Upper lobe of left lung (tissue), 6 donors: ENCODE results near the gene UNKL. TPM values are rescaled to one million over a fixed set of nuclear protein-coding genes. Genes with fewer than 3 reads are reported as not detected.
"Not testable (repeated sequence)": the region's sequence is repeated elsewhere in the genome, so short reads cannot be mapped to it uniquely, and the experiment has no call there.

ENCODE experiments used
- ATAC-seq, 2 donors: fragments of 200-7000 bp; cut with Tn5 transposase; one replicate each; pipeline ENCODE4 v1.9.1; 2022; ENCODE audit warnings: mild to moderate bottlenecking in 2 of 2, moderate library complexity in 2 of 2; ENCODE audit not compliant: low FRiP score in 2 of 2
- DNase-seq, 2 donors: peaks; one replicate each; pipeline ENCODE4 v3.0.0-alpha.2; 2019 to 2020
- H3K27ac ChIP-seq, 4 donors: fragments of 200-600 bp; sonication (generic); one replicate each; pipeline ENCODE4 v1.5.1; 2016 to 2019
- H3K27me3 ChIP-seq, 4 donors: fragments of 200-600 bp; sonication (generic); one replicate each; pipeline ENCODE4 v1.5.1; 2017 to 2019
- H3K36me3 ChIP-seq, 4 donors: fragments of 200-600 bp; sonication (generic); one replicate each; pipeline ENCODE4 v1.5.1; 2016 to 2019
- H3K4me1 ChIP-seq, 4 donors: fragments of 200-600 bp; sonication (generic); one replicate each; pipeline ENCODE4 v1.5.1; 2018 to 2019
- H3K4me3 ChIP-seq, 4 donors: fragments of 200-600 bp; sonication (generic); one replicate each; pipeline ENCODE4 v1.5.1; 2017 to 2019; ENCODE audit warnings: mild to moderate bottlenecking in 2 of 4, moderate library complexity in 1 of 4
- H3K9me3 ChIP-seq, 4 donors: fragments of 200-600 bp; sonication (generic); one replicate each; pipeline ENCODE4 v1.5.1; 2018 to 2019
- CTCF ChIP-seq, 6 experiments: fragments of 450-650 bp in 4 of 6; fragments of 200-600 bp in 2 of 6; sonication (generic) in 2 of 6; IDR thresholded peaks; one replicate each; pipeline ENCODE4 v1.5.1; 2016 to 2019; ENCODE audit warnings: antibody characterized with exemption in 6 of 6
- EP300 ChIP-seq, 4 donors: sonication (generic); formaldehyde crosslinking; IDR thresholded peaks; one replicate each; pipeline ENCODE4 v1.5.1; 2017; ENCODE audit warnings: antibody characterized with exemption in 4 of 4, control low read depth in 2 of 4
- POLR2A ChIP-seq, 4 donors: fragments of 450-650 bp; IDR thresholded peaks; one replicate each; pipeline ENCODE4 v1.5.1; 2016 to 2017; ENCODE audit warnings: antibody characterized with exemption in 4 of 4, mild to moderate bottlenecking in 2 of 4
- POLR2AphosphoS5 ChIP-seq, 2 donors: sonication (generic); formaldehyde crosslinking; IDR thresholded peaks; one replicate each; pipeline ENCODE4 v1.5.1; 2017; ENCODE audit warnings: antibody characterized with exemption in 2 of 2
- WGBS, 2 donors: methylation state at CpG; one replicate each; pipeline ENCODE4 v1.1.5; 2017 to 2018; 5-methylcytosine and 5-hydroxymethylcytosine counted together
- total RNA-seq, 6 donors: library from RNA; depleted of rRNA in 4 of 6; stranded (reverse); fragments of >200 nt in 4 of 6; gene quantifications; one replicate each; pipeline versions ENCODE4 v1.1.0 to v1.2.1, GENCODE V29; 2016 to 2021
- donor health status: DM: no; HTN: no; CAD: no; lungs with moderate emphysema.
- donor health status: DM: no; HTN: yes; CAD: no; lungs with severe emphysema.

UNKL gene
- total RNA-seq, 6 donors from 2014 or later, result 7.6 to 83.8 (median 28.0) TPM

GRCh38 chr16:1331712-1332617, 82.5 kb downstream of the UNKL start:
- peak; percentile 34 to 60 for ATAC-seq
- H3K27ac ChIP-seq, result peak overlapping the region; percentile 45 to 74 (median 62)
- 6 to 12% methylated on average over 13 to 19 of the region's 34 CpGs for WGBS, 2 donors
- H3K4me3 ChIP-seq, result peak overlapping the region in 3 of 4 donors; percentile 49 to 64 (median 56)
- DNase-seq, result peak; percentile 76 to 82
- peaks cover 0 to 6% (median 4%) of the 10 kb centered on the region in 4 donors for H3K9me3 ChIP-seq
- peaks cover 0 to 44% (median 26%) of the 10 kb centered on the region in 4 donors for H3K27me3 ChIP-seq
- H3K36me3 ChIP-seq, result peaks cover 0 to 9% (median 2%) of the 10 kb centered on the region in 4 donors
- TF ChIP-seq EP300 (IDR thresholded peaks at IDR 0.05) (peak in 1 of 4 donors; percentile 3), POLR2AphosphoS5 (IDR thresholded peaks at IDR 0.05) (peak in 1 of 2 donors; percentile 37), CTCF (IDR thresholded peaks at IDR 0.05) (no peak), POLR2A (IDR thresholded peaks at IDR 0.05) (peak in 2 of 4 donors; percentile 16 to 33)
- peaks cover 28 to 42% (median 36%) of the 10 kb centered on the region in 4 donors for H3K4me1 ChIP-seq

GRCh38 chr16:1330931-1331711, 83.4 kb downstream of the UNKL start:
- peaks cover 0 to 44% (median 26%) of the 10 kb centered on the region in 4 donors for H3K27me3 ChIP-seq
- peaks cover 0 to 9% (median 5%) of the 10 kb centered on the region in 4 donors for H3K36me3 ChIP-seq
- H3K4me3 ChIP-seq, result peak overlapping the region in 3 of 4 donors; percentile 49 to 64 (median 56)
- TF ChIP-seq CTCF (IDR thresholded peaks at IDR 0.05) (peak in 1 of 6 experiments; percentile 8), POLR2A (IDR thresholded peaks at IDR 0.05) (no peak)
- H3K27ac ChIP-seq, result peak overlapping the region; percentile 45 to 74 (median 62)
- 44 to 64% methylated on average over 5 to 22 of the region's 22 CpGs for WGBS, 2 donors
- peaks cover 0 to 6% (median 4%) of the 10 kb centered on the region in 4 donors for H3K9me3 ChIP-seq
- DNase-seq, result peak in 1 of 2 donors; percentile 58
- no peak for ATAC-seq
- peaks cover 28 to 42% (median 36%) of the 10 kb centered on the region in 4 donors for H3K4me1 ChIP-seq

GRCh38 chr16:1330260-1330914, 84.1 kb downstream of the UNKL start:
- peaks cover 0 to 39% (median 26%) of the 10 kb centered on the region in 4 donors for H3K27me3 ChIP-seq
- no peak for ATAC-seq
- no peak overlapping the region for H3K27ac ChIP-seq

GRCh38 chr16:1328961-1329360, 85.5 kb downstream of the UNKL start:
- 95 to 97% methylated on average over 10 of the region's 10 CpGs for WGBS, 2 donors

More at GRCh38 chr16:1330260-1330914, 84.1 kb downstream of the UNKL start:
- peaks cover 0 to 6% (median 4%) of the 10 kb centered on the region in 4 donors for H3K9me3 ChIP-seq
- H3K4me3 ChIP-seq, result no peak overlapping the region
- peak in 1 of 2 donors; percentile 61 for DNase-seq
- 65 to 81% methylated on average over 5 to 13 of the region's 17 CpGs for WGBS, 2 donors
- TF ChIP-seq POLR2AphosphoS5 (IDR thresholded peaks at IDR 0.05), result no peak
- peak in 4 of 6 experiments; percentile 12 to 46 (median 24) for TF ChIP-seq CTCF (IDR thresholded peaks at IDR 0.05)
- no peak for TF ChIP-seq EP300 (IDR thresholded peaks at IDR 0.05)
- no peak for TF ChIP-seq POLR2A (IDR thresholded peaks at IDR 0.05)
- H3K4me1 ChIP-seq, result peaks cover 28 to 42% (median 36%) of the 10 kb centered on the region in 4 donors
- peaks cover 0 to 17% (median 12%) of the 10 kb centered on the region in 4 donors for H3K36me3 ChIP-seq

GRCh38 chr16:1328136-1328535, 86.4 kb downstream of the UNKL start:
- not testable (repeated sequence) for H3K4me3 ChIP-seq, H3K9me3 ChIP-seq, ATAC-seq, H3K27ac ChIP-seq
- peaks cover 3 to 39% (median 34%) of the 10 kb centered on the region in 4 donors for H3K36me3 ChIP-seq
- peak in 1 of 2 donors; percentile 68 for DNase-seq
- WGBS, 2 donors, result 88 to 90% methylated on average over 20 of the region's 20 CpGs
- peaks cover 19 to 29% (median 23%) of the 10 kb centered on the region in 4 donors for H3K4me1 ChIP-seq
- peaks cover 0 to 16% (median 10%) of the 10 kb centered on the region in 4 donors for H3K27me3 ChIP-seq

More at GRCh38 chr16:1328961-1329360, 85.5 kb downstream of the UNKL start:
- Histone ChIP-seq H3K27me3 (peaks cover 0 to 24% (median 18%) of the 10 kb centered on the region in 4 donors), H3K4me1 (peaks cover 23 to 32% (median 31%) of the 10 kb centered on the region in 4 donors), H3K36me3 (peaks cover 3 to 31% (median 25%) of the 10 kb centered on the region in 4 donors)
- H3K27ac ChIP-seq, H3K9me3 ChIP-seq, ATAC-seq, DNase-seq, H3K4me3 ChIP-seq: not testable (repeated sequence)
